Umbilical cord (tissue), 2 donors: Measurements from ENCODE around the gene RTN4IP1. TPM values are rescaled to one million over a fixed set of nuclear protein-coding genes. Genes with fewer than 3 reads are reported as not detected.
"Not testable (repeated sequence)": the region's sequence is repeated elsewhere in the genome, so short reads cannot be mapped to it uniquely, and the experiment has no call there.

ENCODE experiments used
- DNase-seq: peaks from one replicate; pipeline ENCODE4 v3.0.0-alpha.2; 2015; ENCODE audit warnings: low spot score
- total RNA-seq: library from RNA; depleted of rRNA; stranded (reverse); fragments of >200 nt; gene quantifications from one replicate; pipeline ENCODE4 v1.2.3, GENCODE V29; 2014; ENCODE audit warnings: low replicate concordance; ENCODE audit not compliant: insufficient read depth

RTN4IP1 gene
- total RNA-seq, 1 donor from 2014 or later, result 1.7 TPM

GRCh38 chr6:106627760-106628159 is 1.5 kb downstream of the RTN4IP1 start:
- DNase-seq, result not testable (repeated sequence)

GRCh38 chr6:106626485-106626884 is 2.8 kb downstream of the RTN4IP1 start:
- DNase-seq, result no peak

DNA sequence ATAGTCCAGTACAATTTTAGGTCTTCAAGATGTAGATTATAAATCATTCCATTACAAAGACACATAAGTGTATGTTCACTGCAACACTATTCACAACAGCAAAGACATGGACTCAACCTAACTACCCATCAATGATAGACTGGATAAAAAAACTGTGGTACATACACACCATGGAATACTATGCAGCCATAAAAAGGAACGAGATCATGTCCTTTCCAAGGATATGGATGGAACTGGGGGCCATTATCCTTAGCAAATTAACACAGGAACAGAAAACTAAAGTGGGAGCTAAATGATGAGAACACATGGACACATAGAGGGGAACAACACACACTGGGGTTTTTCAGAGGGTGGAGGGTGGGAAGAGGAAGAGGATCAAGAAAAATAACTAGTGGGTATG is 6.3 kb downstream of the RTN4IP1 start:
- DNase-seq, result no peak

GRCh38 chr6:106622412-106622811 is 6.9 kb downstream of the RTN4IP1 start:
- DNase-seq, result no peak

DNA sequence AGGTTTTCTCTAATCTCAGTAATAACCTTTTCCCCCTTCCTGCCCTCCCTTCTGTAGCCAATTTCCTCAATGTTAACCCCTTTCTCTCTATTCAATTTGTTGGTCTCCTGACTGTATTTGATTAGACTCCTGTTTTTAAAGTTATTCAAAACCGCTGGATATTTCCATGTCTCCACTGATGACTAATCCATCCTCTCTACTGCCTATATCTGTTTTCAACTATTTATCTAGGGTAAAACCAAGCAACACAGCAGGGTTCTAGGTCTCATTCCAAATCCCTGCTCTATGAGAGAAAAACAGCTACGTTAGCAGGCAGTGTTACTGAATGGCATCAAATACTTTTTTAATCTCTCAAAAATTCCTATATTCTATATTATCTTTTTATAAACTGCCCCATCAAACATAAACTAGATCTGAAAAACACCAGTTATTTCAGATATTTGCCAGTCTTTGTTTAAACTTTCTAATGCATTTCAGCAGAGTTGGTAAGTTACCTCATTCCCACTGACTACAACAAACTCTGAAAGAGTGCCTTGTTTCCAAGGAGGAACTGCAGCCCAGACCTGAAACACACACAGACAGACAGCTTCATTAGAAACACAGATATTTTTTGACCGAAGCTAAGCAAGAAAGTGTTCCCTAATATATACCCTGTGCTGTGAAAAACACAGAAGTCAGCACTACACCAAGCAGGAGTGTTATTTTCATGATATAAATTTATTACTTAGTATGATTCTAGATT is 8.2 kb downstream of the RTN4IP1 start:
- no peak for DNase-seq

GRCh38 chr6:106619223-106619622 is 10.1 kb downstream of the RTN4IP1 start:
- DNase-seq, result no peak

GRCh38 chr6:106618324-106618723 is 11.0 kb downstream of the RTN4IP1 start:
- DNase-seq, result no peak

DNA sequence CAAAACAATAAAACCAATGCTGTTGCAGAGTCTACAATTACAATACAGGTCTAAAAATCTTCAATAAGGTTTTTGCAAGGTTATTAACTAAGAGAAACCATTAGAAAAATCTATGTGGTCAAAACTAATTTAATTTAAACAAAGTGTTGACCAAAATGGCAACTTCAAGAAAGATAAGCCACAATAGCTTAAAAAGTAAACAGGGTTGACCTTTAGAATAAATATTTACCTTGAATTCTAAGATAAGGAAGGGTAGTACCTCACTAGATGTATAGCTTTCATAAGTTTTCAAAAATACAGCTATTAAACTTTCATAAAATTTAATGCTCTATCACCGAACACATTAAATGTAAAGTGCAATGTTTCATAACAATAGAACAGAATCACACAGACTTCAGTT is 11.4 kb downstream of the RTN4IP1 start:
- no peak for DNase-seq

DNA sequence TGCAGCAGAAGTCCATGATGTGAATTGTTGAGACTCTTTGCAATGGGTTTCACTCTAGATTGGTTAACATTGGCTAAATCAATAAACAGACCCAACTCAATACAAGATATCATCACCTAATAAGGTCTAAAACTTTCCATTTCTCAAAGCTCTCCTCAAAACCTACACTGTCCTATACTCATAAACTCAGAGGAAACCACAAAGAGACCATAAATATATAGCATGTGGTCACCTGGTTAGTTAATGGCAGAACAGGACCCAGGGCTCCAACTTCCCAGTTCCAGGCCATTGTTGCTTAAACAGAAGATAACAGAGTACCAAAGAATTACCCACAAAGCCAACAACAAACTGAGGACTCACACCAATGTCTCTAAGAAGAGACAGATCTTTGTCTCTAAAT is 12.0 kb downstream of the RTN4IP1 start:
- DNase-seq, result no peak

DNA sequence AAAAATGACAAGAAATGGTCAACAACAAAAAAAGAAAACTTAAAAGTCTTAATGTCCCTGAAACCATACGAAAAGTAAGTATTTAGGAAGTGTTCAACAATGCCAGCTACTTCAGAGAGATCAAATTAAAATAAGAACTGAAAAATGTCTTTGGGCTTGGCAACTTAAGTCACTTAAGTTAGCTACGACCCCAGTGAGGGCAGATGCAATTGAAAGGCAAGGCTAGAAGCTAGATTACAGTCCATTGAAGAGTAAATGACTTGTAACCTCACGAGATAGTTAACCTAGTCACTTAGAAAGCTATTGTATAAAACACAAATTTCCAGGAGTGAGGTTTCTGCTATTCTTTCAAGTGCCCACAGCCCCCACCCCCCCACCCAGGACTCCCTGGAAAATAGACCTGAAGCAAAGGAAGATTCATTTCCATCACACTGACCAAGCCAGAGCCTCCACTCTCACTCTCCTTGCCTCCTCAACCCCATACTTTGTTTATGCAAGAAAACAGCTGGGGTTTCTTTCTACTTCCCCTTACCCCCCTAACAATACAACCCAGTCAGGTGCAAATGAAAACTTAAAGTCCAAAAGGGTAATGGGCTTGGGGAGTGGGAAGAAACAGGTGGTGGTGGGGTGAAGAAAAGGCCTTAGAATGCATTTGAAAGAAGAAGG is 14.6 kb downstream of the RTN4IP1 start:
- no peak for DNase-seq

DNA sequence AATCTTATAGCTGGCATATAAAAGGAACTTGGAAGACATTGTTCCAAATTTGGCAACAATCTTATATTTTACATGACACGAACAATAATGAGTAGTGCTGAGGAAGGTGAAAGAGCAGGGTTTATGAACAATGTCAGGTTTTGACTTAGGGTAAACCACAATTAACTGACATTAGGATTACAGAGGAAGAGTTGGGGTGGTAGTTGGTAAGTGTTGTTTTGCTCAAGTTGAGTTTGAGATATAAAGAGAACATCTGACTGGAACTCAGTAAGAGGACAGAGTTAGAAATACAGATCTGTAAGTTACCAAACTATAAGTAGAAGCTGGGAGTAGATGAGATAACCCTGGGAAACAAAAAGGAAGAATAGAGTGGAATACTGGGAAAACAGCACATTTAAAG is 15.1 kb downstream of the RTN4IP1 start:
- no peak for DNase-seq

DNA sequence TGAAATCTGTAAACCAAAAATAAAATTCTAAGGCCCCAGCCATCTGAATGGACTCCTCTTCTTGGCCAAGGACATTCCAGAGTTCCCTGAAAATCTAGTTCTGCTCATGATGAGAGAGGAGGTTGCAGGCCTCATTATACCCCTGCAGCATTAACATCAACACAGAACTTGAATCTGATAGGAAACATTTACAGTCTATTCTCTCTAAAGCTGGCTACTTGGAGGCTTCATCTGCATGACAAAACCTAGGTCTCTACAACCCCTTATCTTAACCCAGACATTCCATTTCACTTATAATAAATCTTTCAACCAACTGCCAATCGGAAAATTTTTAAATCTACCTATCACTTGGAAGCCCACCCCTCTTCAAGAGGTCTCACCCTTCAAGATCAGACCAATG is 15.7 kb downstream of the RTN4IP1 start:
- DNase-seq, result no peak

DNA sequence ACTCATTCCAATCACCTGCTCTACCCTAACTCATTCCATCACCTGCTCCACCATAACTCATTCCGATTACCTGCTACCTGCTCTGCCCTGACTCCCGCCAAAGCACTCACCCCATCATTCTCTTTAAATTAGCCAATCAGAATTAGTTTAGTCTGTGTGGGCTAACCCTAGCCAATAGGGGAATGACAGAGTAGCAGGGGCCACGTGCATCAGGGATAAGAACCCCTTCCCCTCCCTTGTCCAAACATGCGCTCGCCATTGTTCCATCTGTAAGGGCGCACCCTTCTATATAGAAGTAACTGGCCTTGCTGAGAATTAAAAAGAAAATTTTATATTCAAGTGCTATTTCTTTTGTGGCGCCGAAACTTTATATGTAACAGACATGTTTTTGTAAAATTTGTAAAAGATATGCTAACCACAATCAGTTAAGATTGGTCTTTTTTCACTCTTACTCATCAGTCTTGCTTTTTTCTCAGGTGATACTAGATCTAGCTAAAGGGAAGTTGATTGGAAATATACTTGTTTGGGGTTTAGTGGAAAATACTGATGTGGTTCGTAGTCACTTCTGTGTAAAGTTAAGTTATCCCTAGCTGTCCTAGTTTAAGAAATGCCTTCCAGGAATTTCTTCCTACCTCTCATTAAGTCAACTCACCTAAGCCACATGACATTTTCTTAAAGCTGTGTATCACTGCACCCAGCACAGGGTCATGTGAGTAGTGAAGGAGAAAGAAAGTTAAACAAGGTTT is 16.5 kb downstream of the RTN4IP1 start:
- no peak for DNase-seq

DNA sequence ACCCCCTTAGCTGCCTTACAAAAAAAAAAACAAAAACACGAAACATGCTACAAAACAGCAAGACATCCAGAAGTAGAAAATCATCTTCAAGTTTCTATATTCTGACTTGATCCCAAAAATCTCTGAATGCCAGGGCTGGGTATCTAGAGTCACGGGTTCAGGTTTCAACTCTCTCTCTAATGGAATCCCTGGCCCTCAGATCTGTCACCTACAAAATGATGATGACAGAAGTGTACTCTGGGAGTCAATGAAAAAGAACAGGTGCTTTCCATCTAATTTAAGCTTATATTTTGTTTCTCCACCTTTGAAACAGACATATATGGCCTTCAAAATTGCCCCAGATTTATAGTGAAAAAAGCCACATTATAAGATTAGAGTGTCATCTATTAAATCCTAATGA is 18.3 kb downstream of the RTN4IP1 start:
- DNase-seq, result no peak

DNA sequence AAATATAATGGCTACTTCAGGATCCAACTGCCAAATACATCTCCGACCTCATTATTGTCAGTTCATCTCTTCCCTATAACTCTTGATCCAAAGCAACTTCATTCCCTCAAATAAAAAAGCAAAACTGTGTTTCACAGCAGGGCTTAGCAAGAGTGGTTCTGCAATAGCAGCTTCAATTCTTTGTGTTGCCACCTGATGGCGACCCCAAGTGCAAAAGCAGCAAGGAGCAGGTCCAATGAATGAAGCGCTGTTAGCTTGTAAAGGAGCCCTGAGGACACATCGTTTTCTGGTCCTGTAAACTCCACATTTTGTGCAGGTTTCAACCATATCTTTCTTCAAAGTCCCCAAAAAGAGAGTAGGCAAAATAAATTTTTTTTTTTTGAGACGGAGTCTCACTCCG is 19.6 kb downstream of the RTN4IP1 start:
- peak; percentile 24 for DNase-seq

DNA sequence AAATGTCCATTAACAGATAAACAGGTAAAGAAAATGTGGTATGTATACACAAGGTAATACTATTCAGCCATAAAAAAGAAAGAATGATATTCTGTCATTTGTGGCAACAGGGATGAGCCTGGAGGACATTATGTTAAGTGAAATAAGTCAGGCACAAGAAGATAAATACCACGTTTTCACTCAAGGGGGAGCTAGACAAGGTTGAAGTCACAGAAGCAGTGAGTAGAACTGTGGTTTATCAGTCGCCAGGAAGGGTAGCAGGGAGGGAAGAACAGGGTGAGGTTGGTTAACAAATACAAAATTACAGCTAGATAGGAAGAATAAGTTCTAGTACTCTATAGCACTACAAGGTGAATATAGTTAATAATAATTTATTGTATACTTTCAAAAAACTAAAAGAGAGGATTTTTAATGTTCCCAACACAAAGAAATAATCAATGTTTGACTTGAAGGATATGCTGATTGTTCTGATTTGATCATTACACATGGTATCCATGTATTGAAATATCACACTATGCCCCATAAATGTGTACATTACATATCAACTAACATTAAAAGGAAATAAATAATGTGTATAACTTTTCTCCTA is 21.1 kb downstream of the RTN4IP1 start:
- DNase-seq, result peak; percentile 30

DNA sequence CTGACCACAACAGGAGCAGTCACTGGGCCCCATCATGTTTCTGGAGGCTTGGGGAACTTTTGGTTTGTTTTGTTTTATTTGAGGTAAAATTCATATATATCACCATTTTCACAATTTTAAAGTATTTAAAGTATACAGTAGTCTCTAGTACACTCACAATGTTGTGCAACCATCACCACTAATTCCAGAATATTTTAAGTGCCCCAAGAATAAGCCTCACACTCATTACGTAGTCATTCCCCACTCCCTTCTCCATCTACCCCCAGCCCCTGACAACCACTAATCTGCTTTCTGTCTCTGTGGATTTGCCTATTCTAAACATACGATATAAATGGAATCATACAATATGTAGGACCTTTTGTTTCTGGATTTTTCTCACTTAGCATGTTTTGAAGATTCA is 29.0 kb downstream of the RTN4IP1 start:
- no peak for DNase-seq

DNA sequence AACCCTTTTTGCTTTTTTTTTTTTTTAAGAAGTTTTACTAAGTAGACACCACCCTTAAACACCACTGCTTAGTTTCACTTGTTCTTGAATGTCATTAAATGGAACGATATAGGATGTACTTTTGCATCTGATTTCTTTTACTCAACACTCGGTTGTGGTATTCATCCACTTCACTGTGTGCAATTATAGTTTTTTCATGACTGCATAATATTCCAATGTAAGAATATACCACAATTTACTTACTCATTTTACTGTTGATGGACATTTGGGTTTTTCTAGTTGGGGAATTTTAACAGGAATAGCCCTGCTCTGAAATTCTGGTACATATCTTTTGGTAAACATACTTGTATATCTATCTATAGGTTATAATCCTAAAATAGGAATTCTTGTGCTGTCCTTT is 29.9 kb downstream of the RTN4IP1 start:
- no peak for DNase-seq

DNA sequence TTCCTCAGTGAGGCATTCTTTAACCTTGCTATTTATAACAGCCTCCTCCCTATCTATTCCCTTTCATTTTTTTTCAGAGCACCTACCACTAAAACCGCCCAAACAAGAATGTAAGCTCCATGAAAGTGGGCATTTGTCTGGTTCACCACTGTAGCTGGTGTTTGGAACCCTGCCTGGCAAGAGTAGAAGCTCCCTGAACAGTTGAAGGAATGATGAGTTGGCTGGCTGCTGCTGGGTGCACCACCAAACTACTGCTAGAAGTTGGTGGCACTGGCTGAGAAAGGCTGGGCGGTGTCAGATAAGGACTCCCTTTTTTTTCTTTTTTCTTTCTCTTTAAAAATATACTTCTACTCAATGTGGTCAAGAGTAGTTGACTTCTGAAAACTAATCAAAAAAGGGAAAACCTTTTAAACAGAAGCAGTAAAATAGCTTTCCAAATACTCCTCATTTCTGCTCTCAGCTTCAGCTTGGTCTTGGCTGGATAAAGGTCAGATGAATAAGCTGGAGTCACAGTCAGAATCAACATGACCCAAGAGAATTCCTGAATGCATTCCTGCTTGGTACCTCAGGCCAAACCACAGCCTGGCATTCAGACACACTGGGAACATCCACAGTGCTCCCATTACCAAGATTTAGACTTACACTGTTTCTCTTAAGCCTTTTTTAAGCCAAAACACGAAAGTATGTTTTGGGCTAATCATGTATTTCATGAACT is 38.0 kb downstream of the RTN4IP1 start:
- DNase-seq, result no peak

- DNase-seq, result not testable (repeated sequence)
These were observed 40.4 kb downstream of the RTN4IP1 start for GRCh38 chr6:106588937-106589336.

- DNase-seq, result no peak
These were observed 42.4 kb downstream of the RTN4IP1 start for GRCh38 chr6:106586815-106587415.
